ENCODE results near the gene APOBEC3F.
"Not testable (repeated sequence)": the region's sequence is repeated elsewhere in the genome, so short reads cannot be mapped to it uniquely, and the experiment has no call there.

APOBEC3F gene

DNA sequence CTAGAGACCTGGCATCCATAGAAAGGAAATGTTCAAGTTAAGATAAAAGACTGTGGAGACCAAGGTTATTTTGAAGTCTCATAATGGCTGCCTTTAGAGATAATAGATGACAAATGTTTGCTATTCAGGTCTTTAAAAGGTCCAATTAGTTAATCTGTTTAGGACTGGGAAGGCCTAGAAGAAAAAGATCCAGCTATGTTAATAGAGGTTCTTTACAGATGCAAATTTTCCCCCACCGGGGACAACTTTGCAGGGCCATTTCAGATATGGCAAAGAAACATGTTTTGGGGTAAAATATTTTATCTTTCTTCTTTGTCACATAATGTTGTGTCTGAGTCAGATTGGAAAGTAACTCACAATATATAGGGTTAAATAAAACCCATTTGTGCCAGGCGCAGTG is 33.3 kb downstream of the APOBEC3F start:
- DNase-seq (ENCODE audit: low spot score) = no peak

DNA sequence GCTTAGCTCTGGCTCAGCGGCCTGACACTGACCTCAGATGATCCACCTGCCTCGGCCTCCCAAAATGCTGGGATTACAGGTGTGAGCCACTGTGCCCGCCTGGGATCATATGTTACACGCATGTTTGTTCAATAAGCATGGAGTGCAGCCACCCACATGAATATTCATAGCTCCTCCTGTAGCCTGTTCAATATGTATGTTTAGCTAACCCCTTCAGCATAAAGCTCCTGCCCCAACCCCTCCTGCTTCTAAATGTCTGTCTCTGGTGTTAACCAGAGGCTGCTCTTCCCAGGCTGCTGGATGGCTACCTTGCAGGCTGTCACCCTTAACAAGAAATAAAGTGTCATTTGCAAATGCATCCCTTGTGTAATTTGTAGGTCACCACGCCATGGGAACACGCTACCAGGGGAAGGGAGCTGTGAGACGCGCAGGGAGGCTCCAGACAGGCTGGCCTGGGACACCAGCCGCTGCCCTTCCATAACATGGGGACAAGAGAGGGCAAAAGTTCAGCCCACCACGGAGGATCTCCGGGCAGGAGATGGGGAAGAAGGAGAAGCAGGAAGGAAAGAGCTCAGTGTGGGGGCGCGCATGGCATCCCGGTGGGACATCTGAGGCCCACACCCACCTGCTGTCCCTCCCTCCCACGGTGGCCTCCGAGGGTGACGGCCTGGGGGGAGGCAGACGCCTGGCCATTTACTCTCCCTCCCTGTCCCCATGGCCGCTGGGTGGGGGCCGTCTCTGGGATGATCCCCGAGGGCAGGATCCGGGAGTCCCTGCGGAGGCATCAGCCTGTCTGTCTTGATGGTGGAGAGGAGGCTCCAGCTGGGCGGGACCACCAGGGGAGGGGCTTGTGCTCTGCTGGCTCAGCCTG is 35.7 kb downstream of the APOBEC3F start:
- not testable (repeated sequence) for DNase-seq (ENCODE audit: low spot score)

DNA sequence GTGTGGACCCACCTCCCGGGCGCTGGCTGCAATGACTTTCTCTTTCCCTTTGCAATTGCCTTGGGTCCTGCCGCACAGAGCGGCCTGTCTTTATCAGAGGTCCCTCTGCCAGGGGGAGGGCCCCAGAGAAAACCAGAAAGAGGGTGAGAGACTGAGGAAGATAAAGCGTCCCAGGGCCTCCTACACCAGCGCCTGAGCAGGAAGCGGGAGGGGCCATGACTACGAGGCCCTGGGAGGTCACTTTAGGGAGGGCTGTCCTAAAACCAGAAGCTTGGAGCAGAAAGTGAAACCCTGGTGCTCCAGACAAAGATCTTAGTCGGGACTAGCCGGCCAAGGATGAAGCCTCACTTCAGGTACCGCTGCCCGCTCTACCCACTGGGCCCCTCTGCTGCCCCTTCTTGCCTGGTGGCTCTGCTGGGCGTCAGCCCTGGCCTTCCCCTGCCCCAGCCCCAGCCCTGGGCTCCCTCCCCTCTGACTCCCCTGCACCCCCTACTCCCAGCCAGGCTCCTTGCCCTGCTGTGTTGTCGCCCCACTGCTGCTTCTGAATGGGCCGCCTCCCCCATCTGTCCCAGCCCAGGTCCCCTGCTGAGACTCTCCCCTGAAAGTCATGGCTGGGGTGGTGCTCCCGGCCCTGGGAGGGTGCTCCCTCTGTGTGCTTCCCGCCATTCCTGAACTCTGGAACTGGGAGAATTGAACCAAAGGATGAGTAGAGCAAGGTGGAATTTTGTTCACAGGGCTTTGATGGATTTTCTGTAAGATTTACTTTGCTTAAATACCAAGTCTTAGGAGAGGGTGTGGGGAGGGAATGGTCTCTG is 36.6 kb downstream of the APOBEC3F start, which contains the start of gene APOBEC3G:
APOBEC3G (plus strand) TSS at position 250 of the 815 bp plus-strand sequence; CDS start at position 337, 87 bp downstream.
- DNase-seq (ENCODE audit: low spot score) = not testable (repeated sequence)

DNA sequence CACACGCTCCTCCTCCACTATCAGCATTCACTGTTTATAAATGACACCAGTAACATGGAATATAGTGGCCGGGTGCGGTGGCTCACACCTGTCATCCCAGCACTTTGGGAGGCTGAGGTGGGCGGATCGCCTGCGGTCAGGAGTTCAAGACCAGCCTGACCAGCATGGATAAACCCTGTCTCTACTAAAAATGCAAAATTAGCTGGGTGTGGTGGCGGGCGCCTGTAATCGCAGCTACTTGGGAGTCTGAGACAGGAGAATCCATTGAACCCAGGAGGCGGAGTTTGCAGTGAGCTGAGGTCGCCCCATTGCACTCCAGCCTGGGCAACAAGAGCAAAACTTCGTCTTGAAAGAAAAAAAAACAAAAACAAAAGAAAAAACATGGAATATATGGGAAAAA is 37.2 kb downstream of the APOBEC3F start:
- not testable (repeated sequence) for DNase-seq (ENCODE audit: low spot score)

DNA sequence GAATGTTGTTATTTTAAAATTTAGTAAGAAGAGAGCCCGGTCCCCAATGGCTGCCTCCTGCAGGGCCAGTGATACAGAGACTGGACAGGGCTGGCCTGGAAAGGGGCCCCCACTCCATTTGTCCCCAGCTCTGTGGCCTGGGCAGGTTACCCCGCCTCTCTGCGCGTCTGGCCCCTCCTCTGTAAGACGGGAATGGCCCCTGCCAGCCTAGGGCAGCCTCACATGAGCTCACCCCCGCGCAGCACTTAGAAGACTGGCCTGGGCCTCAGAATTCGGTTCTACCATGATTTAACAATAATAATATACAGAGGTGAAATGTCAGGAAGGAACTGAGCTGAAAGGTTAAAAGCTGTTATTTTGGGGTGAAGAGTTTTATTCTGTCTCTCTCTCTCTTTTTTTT is 37.7 kb downstream of the APOBEC3F start:
- no peak for DNase-seq (ENCODE audit: low spot score)

DNA sequence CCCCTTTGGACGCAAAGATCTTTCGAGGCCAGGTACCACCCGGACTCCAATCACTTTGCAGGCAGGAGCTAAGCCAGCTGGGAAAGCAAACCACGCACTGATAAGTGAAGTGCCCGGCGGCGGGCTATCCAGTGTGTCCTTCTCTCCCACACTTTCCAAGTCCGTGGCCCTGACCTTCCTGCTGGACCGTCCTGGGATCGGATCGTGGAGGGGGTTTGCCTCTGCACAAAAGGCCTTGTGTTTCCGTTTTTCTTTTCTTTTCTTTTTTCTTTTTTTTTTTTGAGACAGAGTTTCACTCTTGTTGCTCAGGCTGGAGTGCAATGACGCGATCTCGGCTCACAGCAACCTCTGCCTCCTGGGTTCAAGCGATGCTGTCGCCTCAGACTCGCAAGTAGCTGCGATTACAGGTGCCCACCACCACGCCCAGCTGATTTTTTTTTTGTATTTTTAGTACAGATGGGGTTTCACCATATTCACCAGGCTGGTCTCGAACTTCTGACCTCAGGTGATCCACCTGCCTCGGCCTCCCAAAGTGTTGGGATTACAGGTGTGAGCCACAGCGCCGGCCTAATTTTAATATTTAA is 38.5 kb downstream of the APOBEC3F start:
- not testable (repeated sequence) for DNase-seq (ENCODE audit: low spot score)

DNA sequence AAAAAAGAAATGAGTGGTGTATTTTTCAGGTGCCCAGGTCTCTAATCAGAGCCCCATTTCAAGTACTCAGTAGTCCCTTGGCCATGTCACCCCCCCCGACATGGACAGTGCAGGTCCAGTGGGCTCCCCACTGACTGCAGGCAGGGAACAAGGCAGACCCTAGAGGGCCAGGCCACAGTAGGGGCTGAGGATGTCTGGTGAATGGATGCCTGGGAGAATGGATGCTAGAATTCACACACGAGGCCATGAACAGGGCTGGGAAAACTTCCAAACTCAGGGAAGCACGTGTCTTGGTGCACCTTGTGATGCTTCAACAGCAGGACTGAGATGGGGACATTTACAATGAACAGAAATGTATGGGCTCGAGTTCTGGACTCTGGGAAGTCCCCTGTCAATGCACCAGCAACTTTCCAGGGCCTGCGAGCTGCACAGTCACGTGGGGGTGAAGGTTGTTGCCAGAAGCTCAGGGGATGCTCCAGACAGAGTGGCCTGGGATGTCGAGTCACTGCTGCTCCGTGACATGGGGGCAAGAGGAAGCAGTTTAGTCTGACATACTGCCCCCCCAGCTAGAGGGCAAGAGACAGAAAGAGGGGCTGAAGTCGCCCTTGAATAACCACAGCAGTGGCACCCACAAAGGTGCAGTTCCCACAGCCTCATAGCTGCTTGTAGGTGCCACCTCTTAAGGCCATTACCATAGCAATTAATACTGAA is 39.5 kb downstream of the APOBEC3F start:
- no peak for DNase-seq (ENCODE audit: low spot score)

DNA sequence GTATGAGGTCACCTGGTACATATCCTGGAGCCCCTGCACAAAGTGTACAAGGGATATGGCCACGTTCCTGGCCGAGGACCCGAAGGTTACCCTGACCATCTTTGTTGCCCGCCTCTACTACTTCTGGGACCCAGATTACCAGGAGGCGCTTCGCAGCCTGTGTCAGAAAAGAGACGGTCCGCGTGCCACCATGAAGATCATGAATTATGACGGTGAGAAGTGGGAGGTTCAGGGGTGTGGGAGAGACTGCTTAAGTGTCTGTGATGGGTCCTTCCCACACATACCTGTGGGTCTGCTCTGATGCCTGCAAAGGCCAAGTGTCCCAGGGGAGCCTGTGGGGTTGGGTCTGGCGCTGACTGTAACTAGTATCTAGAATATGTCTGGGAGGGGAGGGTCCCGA is 40.4 kb downstream of the APOBEC3F start:
- DNase-seq (ENCODE audit: low spot score) = no peak

DNA sequence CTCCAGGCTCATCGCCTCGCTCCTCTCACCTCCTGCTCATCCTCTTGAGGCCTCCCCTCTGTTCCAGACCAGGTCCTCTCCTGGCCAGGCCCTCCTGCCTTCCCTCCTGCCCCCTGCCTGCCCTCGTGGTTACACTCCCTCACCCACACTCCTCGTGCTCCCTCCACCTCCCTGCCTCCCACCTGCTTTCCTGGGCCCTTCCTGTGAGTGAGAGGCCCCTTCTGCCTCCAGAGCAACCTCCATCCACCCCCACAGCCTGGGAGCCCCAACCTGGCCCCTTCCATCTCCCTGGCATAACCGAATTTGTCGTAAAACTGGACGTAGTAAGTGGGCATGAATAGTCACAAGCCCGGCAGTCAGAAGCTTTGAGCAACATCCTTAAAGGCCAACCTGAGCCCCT is 40.9 kb downstream of the APOBEC3F start:
- DNase-seq (ENCODE audit: low spot score) = no peak

DNA sequence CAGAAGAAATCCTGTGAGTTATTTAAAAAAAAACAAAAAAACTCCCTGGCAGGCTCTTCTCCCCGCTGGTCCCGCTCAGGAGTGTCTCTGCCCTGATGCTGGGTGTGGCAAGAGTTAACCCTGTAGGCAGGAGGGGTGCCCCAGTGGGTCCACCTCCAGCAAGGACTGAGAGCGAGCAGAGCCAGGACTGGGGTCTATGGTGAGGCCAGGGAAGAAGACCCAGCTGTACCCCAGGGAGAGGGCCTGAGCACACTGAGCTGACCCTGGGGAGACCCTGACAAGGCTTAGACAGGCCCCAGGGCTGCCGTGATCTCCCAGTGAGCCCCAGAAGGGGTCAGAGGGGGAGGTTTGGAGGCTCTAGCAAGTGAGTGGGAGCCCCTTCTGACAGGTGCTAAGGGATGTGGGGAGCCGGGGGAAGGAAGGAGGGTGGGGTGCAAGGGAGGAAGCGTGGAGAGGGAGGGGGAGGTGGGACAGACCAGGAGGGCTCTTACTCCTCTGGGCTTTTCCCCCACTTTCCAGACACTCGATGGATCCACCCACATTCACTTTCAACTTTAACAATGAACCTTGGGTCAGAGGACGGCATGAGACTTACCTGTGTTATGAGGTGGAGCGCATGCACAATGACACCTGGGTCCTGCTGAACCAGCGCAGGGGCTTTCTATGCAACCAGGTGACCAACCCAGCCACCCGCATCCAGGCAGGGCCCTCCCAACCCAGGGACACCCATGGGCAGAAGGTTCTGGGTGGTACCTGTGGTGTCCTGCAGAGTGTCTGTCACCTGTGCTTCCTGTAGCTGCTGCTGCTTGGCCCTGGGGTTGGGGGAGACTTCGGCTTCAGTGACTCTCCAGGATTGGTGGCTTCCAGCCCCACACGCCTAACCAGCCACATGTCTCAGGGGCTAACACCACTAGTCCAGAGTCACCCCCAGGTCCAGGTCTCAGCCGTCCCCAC is 42.8 kb downstream of the APOBEC3F start:
- DNase-seq (ENCODE audit: low spot score) = no peak

DNA sequence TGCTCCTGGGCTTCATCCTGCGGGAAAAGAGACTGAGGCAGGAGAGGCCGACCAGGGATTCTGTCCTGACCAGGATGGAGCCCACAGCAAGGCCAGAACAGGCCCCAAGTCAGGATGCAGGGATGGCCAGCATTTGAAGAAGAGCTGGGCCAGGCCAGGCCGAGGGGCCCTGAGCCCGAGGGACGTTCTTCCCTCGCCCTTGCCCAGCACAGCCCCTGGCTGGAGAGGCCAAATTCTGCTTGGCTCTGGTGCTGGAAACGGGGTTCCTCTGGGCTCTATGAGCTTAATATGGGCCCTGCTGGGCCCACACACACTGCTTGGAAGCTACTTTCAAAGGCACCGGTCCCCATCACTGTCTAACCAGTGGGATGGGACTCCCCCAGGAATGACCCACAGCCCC is 44.0 kb downstream of the APOBEC3F start:
- no peak for DNase-seq (ENCODE audit: low spot score)

DNA sequence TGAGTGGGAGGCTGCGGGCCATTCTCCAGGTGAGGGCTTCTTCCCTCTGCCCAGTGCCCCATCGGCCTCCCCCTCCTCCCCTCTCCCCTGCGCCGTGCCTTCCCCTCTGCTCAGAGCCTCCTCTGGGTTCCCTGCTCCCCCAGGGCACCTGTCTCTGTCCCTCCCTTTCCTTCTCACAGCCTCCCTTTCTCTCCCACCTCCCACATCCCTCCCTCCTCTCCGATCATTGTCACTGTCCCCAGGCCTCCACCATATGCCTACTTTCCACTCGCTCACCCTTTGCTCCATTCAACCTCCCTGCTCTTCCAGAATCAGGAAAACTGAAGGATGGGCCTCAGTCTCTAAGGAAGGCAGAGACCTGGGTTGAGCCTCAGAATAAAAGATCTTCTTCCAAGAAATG is 46.4 kb downstream of the APOBEC3F start:
- DNase-seq (ENCODE audit: low spot score) = no peak

DNA sequence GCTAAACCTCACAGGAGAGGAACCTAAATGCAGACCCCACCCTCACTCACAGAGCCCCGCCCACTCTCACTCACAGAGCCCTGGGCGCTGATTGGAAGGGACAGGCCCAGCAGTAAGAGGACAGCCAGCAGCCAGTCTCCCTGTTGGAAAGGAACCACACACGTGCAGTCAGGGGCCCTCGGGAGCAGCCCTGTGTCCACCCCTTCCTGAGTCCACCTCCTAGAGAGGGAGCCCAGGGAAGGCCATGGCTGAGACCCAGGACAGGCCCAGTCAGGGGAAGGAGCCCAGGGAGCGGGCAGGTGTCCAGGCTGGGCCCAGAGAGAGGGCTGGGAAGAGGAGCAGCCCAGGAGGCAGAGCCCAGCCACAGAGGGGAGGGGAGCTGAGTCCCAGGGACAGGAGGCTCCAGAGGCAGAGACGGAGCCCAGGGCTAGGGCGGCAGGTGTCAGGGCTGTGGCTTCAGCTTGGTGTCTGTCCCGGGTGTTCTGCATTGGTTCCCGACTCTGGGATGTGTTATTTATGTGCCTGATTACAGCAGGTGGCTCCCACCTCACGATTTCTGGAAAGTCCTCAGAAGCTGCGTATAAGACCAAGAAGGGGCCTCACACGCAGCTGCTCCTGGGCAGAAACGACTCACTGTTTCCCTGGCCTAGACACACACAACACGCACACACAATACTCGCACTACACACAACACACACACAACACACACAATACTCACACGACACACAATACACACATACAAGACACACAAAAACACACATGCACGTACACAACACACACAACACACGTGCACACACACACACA is 47.4 kb downstream of the APOBEC3F start:
- DNase-seq (ENCODE audit: low spot score) = no peak

DNA sequence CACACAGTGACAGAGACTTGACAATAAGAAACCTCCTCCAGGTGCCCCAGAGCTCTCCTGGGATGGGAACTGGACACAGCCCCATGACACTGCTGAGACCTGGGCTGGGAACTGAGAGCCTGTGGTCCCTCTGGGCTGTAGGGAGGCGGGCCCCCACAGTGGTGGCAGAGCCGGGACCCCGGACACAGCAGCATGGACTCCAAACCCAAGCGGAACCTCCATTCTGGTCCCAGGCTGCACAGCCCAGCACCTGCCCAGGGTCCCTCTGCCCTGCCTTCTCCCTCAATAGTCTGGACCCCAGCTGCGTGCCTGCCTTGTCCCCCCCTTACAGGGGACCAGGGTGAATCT is 48.0 kb downstream of the APOBEC3F start:
- no peak for DNase-seq (ENCODE audit: low spot score)

DNA sequence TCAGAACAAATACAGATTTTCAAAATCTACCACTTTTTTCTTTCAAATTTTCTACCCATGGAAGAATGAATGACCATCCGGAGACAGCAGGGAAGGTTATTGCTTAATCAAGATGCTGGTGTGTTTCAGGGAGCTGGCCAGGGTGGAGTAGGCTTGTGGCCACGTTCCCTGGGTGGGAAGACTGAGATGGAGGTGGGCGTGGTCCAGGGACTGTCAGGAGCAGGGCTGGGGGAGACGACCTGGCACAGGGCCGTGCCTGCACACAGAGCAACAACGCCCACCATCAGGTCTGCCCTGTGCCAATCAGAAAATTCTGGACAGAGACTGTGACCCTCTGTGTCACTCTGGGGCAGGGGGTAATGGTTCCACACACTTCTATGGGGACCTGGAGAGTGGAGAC is 49.3 kb downstream of the APOBEC3F start:
- DNase-seq (ENCODE audit: low spot score) = no peak

DNA sequence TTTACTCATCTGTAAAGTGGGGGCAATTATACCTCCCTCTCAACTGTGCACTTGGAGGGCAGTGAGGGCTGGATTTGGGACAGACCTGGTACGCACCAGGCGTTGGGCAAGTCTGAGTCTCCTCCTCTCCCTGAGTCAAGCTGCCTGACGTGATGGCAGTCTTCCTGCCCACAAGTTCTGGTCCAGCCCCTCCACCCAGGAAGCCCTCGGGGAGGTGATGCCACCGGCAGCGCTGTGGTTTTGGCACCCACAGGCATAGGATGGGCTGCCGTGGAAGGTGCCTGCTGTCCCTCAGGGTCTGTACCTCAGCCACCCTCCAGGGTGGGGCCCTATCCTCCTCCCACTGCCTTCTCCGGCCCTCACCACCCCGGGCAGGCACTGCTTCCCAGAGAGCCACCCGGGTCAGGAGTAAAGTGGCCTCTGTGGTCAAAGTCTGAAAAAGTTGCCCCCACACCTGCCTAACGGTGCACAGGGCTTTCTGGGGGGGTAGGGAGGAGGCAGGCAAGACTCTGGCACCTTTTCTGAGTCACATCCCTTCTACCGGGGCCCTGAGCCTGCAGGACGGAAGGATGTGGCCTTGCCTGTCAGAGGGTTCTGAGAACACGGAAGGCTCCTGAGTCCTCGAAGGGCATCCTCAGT is 49.9 kb downstream of the APOBEC3F start:
- no peak for DNase-seq (ENCODE audit: low spot score)

DNA sequence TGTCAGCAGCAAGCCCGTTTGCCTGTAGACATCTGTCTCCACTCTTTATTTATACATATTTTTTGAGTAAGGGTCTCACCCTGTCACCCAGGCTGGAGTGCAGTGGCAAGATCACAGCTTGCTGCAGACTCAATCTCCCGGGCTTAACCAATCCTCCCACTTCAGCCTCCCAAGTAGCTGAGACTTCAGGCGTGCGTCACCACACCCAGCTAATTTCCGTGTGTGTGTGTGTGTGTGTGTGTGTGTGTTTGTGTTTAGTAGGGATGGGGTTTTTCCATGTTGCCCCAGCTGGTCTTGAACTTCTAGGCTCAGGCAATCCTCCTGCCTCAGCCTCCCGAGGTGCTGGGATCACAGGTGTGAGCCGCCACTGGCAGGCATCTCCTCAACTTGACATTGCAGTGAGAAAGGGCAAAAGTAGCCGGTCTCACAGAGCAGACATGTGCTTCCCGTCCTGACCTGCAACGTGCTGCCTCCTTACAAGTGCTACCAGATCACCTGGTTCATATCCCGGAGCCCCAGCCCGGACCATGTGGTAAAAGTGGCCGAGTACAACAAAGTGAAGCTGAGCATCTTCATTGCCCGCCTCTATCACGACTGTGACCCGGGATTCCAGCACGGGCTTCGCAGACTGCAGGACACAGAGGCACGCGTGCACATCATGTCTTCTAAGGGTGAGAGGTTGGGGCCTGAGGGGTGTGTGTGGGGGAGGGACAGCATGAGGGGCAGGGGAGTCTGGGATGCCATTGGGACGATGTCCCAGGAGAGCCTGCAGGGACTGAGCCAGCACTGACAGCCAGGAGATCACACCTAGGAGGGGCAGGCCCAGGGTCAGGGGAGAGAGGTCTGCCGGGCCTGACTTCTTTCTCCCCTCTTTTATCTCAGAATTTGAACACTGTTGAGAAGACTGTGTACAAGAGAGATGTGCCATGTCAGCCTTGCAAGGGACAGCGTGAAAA is 50.7 kb downstream of the APOBEC3F start:
- DNase-seq (ENCODE audit: low spot score) = no peak

DNA sequence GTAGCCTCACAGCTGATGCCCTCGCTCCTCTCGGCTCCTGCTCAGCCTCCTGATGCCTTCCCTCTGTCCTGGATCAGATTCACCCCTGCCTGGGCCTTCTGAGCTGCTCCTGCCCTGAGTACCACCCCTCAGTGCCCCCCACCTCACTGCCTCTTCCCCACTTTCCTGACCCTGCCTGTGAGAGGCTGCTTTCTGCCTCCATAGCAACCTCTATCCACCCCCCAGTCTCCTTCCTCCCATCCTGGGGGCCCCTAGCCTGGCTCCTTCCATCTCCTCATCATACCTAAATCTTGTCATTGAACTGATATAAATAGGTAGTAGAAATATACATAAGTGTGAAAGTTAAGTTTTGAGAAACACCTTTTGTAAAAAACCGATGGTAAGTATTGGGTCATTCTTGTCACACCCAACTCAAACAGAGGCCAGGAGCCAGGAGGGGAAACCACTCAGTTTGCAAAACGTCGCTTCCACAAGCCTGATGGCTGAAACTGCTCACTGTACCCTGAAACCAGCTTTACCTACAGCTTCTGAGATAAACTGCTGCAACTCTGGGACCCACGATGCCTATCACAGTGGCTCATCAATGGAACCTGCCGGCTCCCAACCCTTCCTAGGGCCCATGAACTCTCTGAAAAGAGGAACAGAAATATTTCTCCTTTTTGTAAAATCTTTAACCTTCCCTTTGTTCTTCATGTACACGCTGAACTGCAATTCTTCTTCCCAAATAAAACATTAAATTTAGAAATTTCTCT is 51.6 kb downstream of the APOBEC3F start:
- DNase-seq (ENCODE audit: low spot score) = no peak
